CMK (cell line): ENCODE data around the gene SUPT3H.
"Not testable (repeated sequence)": the region's sequence is repeated elsewhere in the genome, so short reads cannot be mapped to it uniquely, and the experiment has no call there.

Source experiments
- DNase-seq: peaks from one replicate; pipeline ENCODE4 v3.0.0-alpha.2; 2010; ENCODE audit warnings: low read depth

The SUPT3H gene

GRCh38 chr6:45054610-45055009 is 323.1 kb downstream of the SUPT3H start:
- DNase-seq: no peak

GRCh38 chr6:45052325-45052724 is 325.4 kb downstream of the SUPT3H start:
- no peak for DNase-seq

- no peak for DNase-seq
Observed at GRCh38 chr6:45049188-45049843, 328.4 kb downstream of the SUPT3H start.

GRCh38 chr6:45047573-45047972 is 330.2 kb downstream of the SUPT3H start:
- no peak for DNase-seq

GRCh38 chr6:45045253-45045601 is 332.5 kb downstream of the SUPT3H start:
- DNase-seq: no peak

- no peak for DNase-seq
Observed at GRCh38 chr6:45044510-45045252, 333.1 kb downstream of the SUPT3H start.

- DNase-seq: no peak
Observed at GRCh38 chr6:45044086-45044485, 333.6 kb downstream of the SUPT3H start.

GRCh38 chr6:45042673-45043072 is 335.1 kb downstream of the SUPT3H start:
- not testable (repeated sequence) for DNase-seq

- no peak for DNase-seq
Observed at GRCh38 chr6:45038226-45038625, 339.5 kb downstream of the SUPT3H start.

GRCh38 chr6:45036103-45036502 is 341.6 kb downstream of the SUPT3H start:
- DNase-seq: no peak

- no peak for DNase-seq
Observed at GRCh38 chr6:45032426-45032825, 345.3 kb downstream of the SUPT3H start.

GRCh38 chr6:45031601-45032000 is 346.1 kb downstream of the SUPT3H start:
- no peak for DNase-seq

GRCh38 chr6:45027126-45027525 is 350.6 kb downstream of the SUPT3H start:
- DNase-seq: no peak

GRCh38 chr6:45026003-45026516 is 351.7 kb downstream of the SUPT3H start:
- no peak for DNase-seq

GRCh38 chr6:45024610-45025009 is 353.1 kb downstream of the SUPT3H start:
- DNase-seq: no peak

GRCh38 chr6:45021676-45022075 is 356.1 kb downstream of the SUPT3H start:
- DNase-seq: no peak

GRCh38 chr6:45012687-45013086 is 365.0 kb downstream of the SUPT3H start:
- no peak for DNase-seq

- DNase-seq: no peak
Observed at GRCh38 chr6:45009576-45009975, 368.2 kb downstream of the SUPT3H start.

GRCh38 chr6:45006893-45007292 is 370.8 kb downstream of the SUPT3H start:
- no peak for DNase-seq

GRCh38 chr6:45003961-45004360 is 373.8 kb downstream of the SUPT3H start:
- no peak for DNase-seq

GRCh38 chr6:45003387-45003786 is 374.3 kb downstream of the SUPT3H start:
- no peak for DNase-seq

- no peak for DNase-seq
Observed at GRCh38 chr6:45002390-45003105, 375.2 kb downstream of the SUPT3H start.

GRCh38 chr6:45001663-45002062 is 376.1 kb downstream of the SUPT3H start:
- DNase-seq: no peak
